IMR-90 (cell line): ENCODE results near the gene GTF2F2. TPM values are rescaled to one million over a fixed set of nuclear protein-coding genes. Genes with fewer than 3 reads are reported as not detected.

Experiments
- ATAC-seq: fragments of 200-7000 bp; cut with Tn5 transposase; 2 replicates; pipeline ENCODE4 v1.9.1; 2020; ENCODE audit warnings: low read depth, mild to moderate bottlenecking, moderate library complexity
- BruUV-seq: library from RNA; stranded (reverse); fragments of 400-500 nt; replicated peaks from 2 replicates; lab custom pipeline; 2021; lab: Mats Ljungman, UMichigan
- CTCF ChIA-PET: fragments of 300-600 bp; formaldehyde crosslinking; extraction: SDS; loops from one replicate; lab custom pipeline; 2021; ENCODE audit warnings: antibody characterized with exemption; lab: Yijun Ruan, JAX
- POLR2A ChIA-PET: fragments of 300-600 bp; sonication (Branson Sonifier 250); formaldehyde crosslinking; loops from one replicate; lab custom pipeline; 2022; ENCODE audit warnings: antibody characterized with exemption; ENCODE audit not compliant: unreplicated experiment; lab: Charles Lee
- DNase-seq: peaks from one replicate; pipeline ENCODE4 v3.0.0; 2013
- H2AFZ ChIP-seq: replicated peaks from 2 replicates; pipeline ENCODE3; 2013; ENCODE audit warnings: low read length, mild to moderate bottlenecking; ENCODE audit not compliant: poor library complexity
- H2AK5ac ChIP-seq: 2 replicates; pipeline ENCODE4 v1.6.1; 2013; ENCODE audit warnings: low read depth, low read length, inconsistent platforms
- H2AK9ac ChIP-seq: replicated peaks from 2 replicates; pipeline ENCODE3; 2013; ENCODE audit warnings: mild to moderate bottlenecking, low read depth, low read length, moderate library complexity; ENCODE audit not compliant: poor library complexity
- H2BK120ac ChIP-seq: 2 replicates; pipeline ENCODE4 v1.6.1; 2013; ENCODE audit warnings: low read depth, low read length, inconsistent platforms
- H2BK15ac ChIP-seq: 3 replicates; pipeline ENCODE4 v1.6.1; 2013; ENCODE audit warnings: low read depth, low read length, inconsistent platforms
- H2BK20ac ChIP-seq: 2 replicates; pipeline ENCODE4 v1.6.1; 2013; ENCODE audit warnings: low read depth, mild to moderate bottlenecking, inconsistent platforms, low read length, moderate library complexity
- H2BK5ac ChIP-seq: 2 replicates; pipeline ENCODE4 v1.6.1; 2013; ENCODE audit warnings: mild to moderate bottlenecking, low read depth, low read length, inconsistent platforms; ENCODE audit not compliant: poor library complexity, severe bottlenecking
- H3K14ac ChIP-seq: replicated peaks from 2 replicates; pipeline ENCODE4 v1.6.1; 2013; ENCODE audit warnings: low read depth, low read length, inconsistent platforms
- H3K18ac ChIP-seq: 2 replicates; pipeline ENCODE4 v1.6.1; 2013; ENCODE audit warnings: low read depth, low read length, control low read depth
- H3K23ac ChIP-seq: 2 replicates; pipeline ENCODE4 v1.6.1; 2013; ENCODE audit warnings: low read depth, low read length, inconsistent platforms
- H3K27ac ChIP-seq: 2 replicates; pipeline ENCODE4 v1.5.1; 2013; ENCODE audit warnings: mild to moderate bottlenecking, control low read depth, low read length; ENCODE audit not compliant: insufficient read depth
- H3K27me3 ChIP-seq: 2 replicates; pipeline ENCODE4 v1.6.1; 2013; ENCODE audit warnings: low read length; ENCODE audit not compliant: control insufficient read depth, insufficient read depth
- H3K36me3 ChIP-seq: 2 replicates; pipeline ENCODE4 v1.6.1; 2013; ENCODE audit warnings: low read length, mixed read lengths; ENCODE audit not compliant: control insufficient read depth, insufficient read depth
- H3K4ac ChIP-seq: 2 replicates; pipeline ENCODE4 v1.6.1; 2013; ENCODE audit warnings: low read depth, low read length, inconsistent platforms
- H3K4me1 ChIP-seq: 2 replicates; pipeline ENCODE4 v1.6.1; 2013; ENCODE audit warnings: low read length, mixed read lengths; ENCODE audit not compliant: control insufficient read depth, insufficient read depth
- H3K4me2 ChIP-seq: 2 replicates; pipeline ENCODE4 v1.6.1; 2013; ENCODE audit warnings: low read depth, mild to moderate bottlenecking, control low read depth, low read length, moderate library complexity
- H3K4me3 ChIP-seq: 2 replicates; pipeline ENCODE4 v1.5.1; 2013; ENCODE audit warnings: low read depth, mild to moderate bottlenecking, control low read depth, low read length, moderate library complexity; ENCODE audit not compliant: insufficient read depth
- H3K56ac ChIP-seq: 2 replicates; pipeline ENCODE4 v1.6.1; 2013; ENCODE audit warnings: low read length, inconsistent platforms; ENCODE audit not compliant: insufficient read depth; ENCODE audit errors: extremely low read depth
- H3K79me1 ChIP-seq, 2 experiments: 2 replicates each; pipeline ENCODE4 v1.6.1; 2013; ENCODE audit warnings: low read length in 2 of 2, inconsistent platforms in 1 of 2, low read depth in 1 of 2
- H3K9ac ChIP-seq: 2 replicates; pipeline ENCODE4 v1.6.1; 2013; ENCODE audit warnings: low read depth, low read length, control low read depth
- H3K9me1 ChIP-seq: 2 replicates; pipeline ENCODE4 v1.6.1; 2013; ENCODE audit warnings: low read length, inconsistent platforms; ENCODE audit not compliant: insufficient read depth
- H3K9me3 ChIP-seq: 2 replicates; pipeline ENCODE4 v1.6.1; 2013; ENCODE audit warnings: low read length; ENCODE audit not compliant: control insufficient read depth, insufficient read depth
- H4K20me1 ChIP-seq: 2 replicates; pipeline ENCODE4 v1.6.1; 2013; ENCODE audit warnings: low read length, inconsistent platforms; ENCODE audit not compliant: insufficient read depth
- H4K5ac ChIP-seq: 2 replicates; pipeline ENCODE4 v1.6.1; 2013; ENCODE audit warnings: mild to moderate bottlenecking, low read depth, low read length, control low read depth
- H4K8ac ChIP-seq, 2 experiments: 2 replicates each; pipeline ENCODE4 v1.6.1; 2013; ENCODE audit warnings: low read depth in 2 of 2, low read length in 2 of 2, control low read depth in 1 of 2, inconsistent platforms in 1 of 2
- H4K91ac ChIP-seq: 2 replicates; pipeline ENCODE4 v1.6.1; 2013; ENCODE audit warnings: low read depth, low read length, inconsistent platforms; ENCODE audit not compliant: insufficient read depth
- BHLHE40 ChIP-seq: fragments of 150-350 bp; IDR thresholded peaks from 2 replicates; pipeline ENCODE4 v1.6.1; 2016; ENCODE audit warnings: mild to moderate bottlenecking, low read depth, low read length
- CEBPB ChIP-seq: IDR thresholded peaks from 2 replicates; pipeline ENCODE4 v1.6.1; 2012; ENCODE audit warnings: low read depth, low read length, improper control_type of control experiment
- CHD1 ChIP-seq: IDR thresholded peaks from 2 replicates; pipeline ENCODE4 v1.6.1; 2012; ENCODE audit warnings: low read depth, low read length, improper control_type of control experiment
- CTCF ChIP-seq: conservative IDR thresholded peaks from 2 replicates; pipeline ENCODE4 v1.5.1; 2012; ENCODE audit warnings: mild to moderate bottlenecking, low read depth, low read length, improper control_type of control experiment
- ELK1 ChIP-seq: fragments of 150-350 bp; IDR thresholded peaks from 2 replicates; pipeline ENCODE4 v1.6.1; 2016; ENCODE audit warnings: low read depth, mild to moderate bottlenecking, low read length, moderate library complexity, borderline replicate concordance
- FOS ChIP-seq: fragments of 150-350 bp; IDR thresholded peaks from 2 replicates; pipeline ENCODE4 v1.6.1; 2016; ENCODE audit warnings: low read depth, low read length
- MAFK ChIP-seq: IDR thresholded peaks from 2 replicates; pipeline ENCODE4 v1.6.1; 2012; ENCODE audit warnings: low read depth, low read length, improper control_type of control experiment
- MXI1 ChIP-seq: IDR thresholded peaks from 2 replicates; pipeline ENCODE4 v1.6.1; 2012; ENCODE audit warnings: low read depth, mild to moderate bottlenecking, low read length, moderate library complexity, borderline replicate concordance
- NFE2L2 ChIP-seq: fragments of 150-350 bp; IDR thresholded peaks from 2 replicates; pipeline ENCODE4 v1.6.1; 2016; ENCODE audit warnings: low read depth, mild to moderate bottlenecking, low read length
- POLR2A ChIP-seq: IDR thresholded peaks from 2 replicates; pipeline ENCODE4 v1.6.1; 2012; ENCODE audit warnings: mild to moderate bottlenecking, low read depth, low read length
- RAD21 ChIP-seq: IDR thresholded peaks from 2 replicates; pipeline ENCODE4 v1.6.1; 2012; ENCODE audit warnings: low read length, improper control_type of control experiment
- RCOR1 ChIP-seq: IDR thresholded peaks from 2 replicates; pipeline ENCODE4 v1.6.1; 2012; ENCODE audit warnings: mild to moderate bottlenecking, low read length, improper control_type of control experiment; ENCODE audit not compliant: insufficient replicate concordance
- RFX5 ChIP-seq: IDR thresholded peaks from 2 replicates; pipeline ENCODE4 v1.8.0; 2012; ENCODE audit warnings: low read depth, mild to moderate bottlenecking, low read length, moderate library complexity
- SMC3 ChIP-seq: fragments of 150-350 bp; IDR thresholded peaks from 2 replicates; pipeline ENCODE4 v1.6.1; 2016; ENCODE audit warnings: low read depth, mild to moderate bottlenecking, antibody characterized with exemption, low read length, moderate library complexity
- USF2 ChIP-seq: fragments of 150-350 bp; IDR thresholded peaks from 2 replicates; pipeline ENCODE4 v1.6.1; 2017; ENCODE audit warnings: mild to moderate bottlenecking, antibody characterized with exemption, low read length, low read depth
- WGBS, 2 experiments: methylation state at CpG; one replicate each; pipeline versions ENCODE4 v1.1.5 to v1.1.7; 2013; ENCODE audit warnings: missing lambda C conversion rate in 2 of 2; ENCODE audit not compliant: insufficient read length in 1 of 2; ENCODE audit errors: extremely low coverage in 2 of 2; 5-methylcytosine and 5-hydroxymethylcytosine counted together
- dilution Hi-C: fragments of 300-500 bp; cut with HindIII; formaldehyde crosslinking; loops from one replicate; pipeline ENCODE4 v1.14.3; 2018; ENCODE audit warnings: low sequenced_read_pairs; ENCODE audit not compliant: unreplicated experiment
- in situ Hi-C: fragments of 300-500 bp; cut with MboI; formaldehyde crosslinking; loops from 3 replicates; pipeline ENCODE4 v1.14.3; 2019; ENCODE audit warnings: low sequenced_read_pairs, inconsistent platforms, mixed read lengths
- intact Hi-C: fragments of 100-400 bp; cut with micrococcal nuclease; formaldehyde crosslinking; loops from 2 replicates; pipeline ENCODE4 v1.10.0; 2022
- polyA plus RNA-seq, 3 experiments: library from polyadenylated mRNA; depleted of rRNA; stranded (reverse); fragments of >200 nt; gene quantifications; 2 replicates each; pipeline ENCODE4 v1.2.3, GENCODE V29; 2012; ENCODE audit warnings: low replicate concordance in 1 of 3
- total RNA-seq: library from RNA; depleted of rRNA; stranded (reverse); fragments of >200 nt; gene quantifications from 2 replicates; pipeline ENCODE4 v1.2.3, GENCODE V29; 2012

GTF2F2 gene
- total and polyA plus RNA-seq, 2 of the 4 experiments (the other 2 are of a cell fraction) = 16.5 to 21.0 TPM

- Histone ChIP-seq H3K4me3 (no peak overlapping the region), H3K23ac (no peak overlapping the region), H3K4me1 (peaks cover 7% of the 10 kb centered on the region), H2BK20ac (peak overlapping the region; percentile 14; the same call in 1 of the 2 replicates), H3K56ac (0 out of 2 replicates have a peak overlapping the region, but pooled peaks have one; percentile 17), H3K9ac (no peak overlapping the region), H3K36me3 (peaks cover 2% of the 10 kb centered on the region; the same call in 1 of the 2 replicates), H2AK9ac (no peak overlapping the region), H3K9me3 (no peaks in the 10 kb centered on the region), H2AFZ (no peak overlapping the region), H3K18ac (peak overlapping the region; percentile 93), H3K14ac (peak overlapping the region; percentile 79), H4K5ac (peak overlapping the region; percentile 9; the same call in 1 of the 2 replicates), H2BK5ac (peak overlapping the region; percentile 89), H2AK5ac (peak overlapping the region; percentile 20; the same call in 1 of the 2 replicates), H3K9me1 (peaks cover 11% of the 10 kb centered on the region), H2BK15ac (0 out of 3 replicates have a peak overlapping the region, but pooled peaks have one; percentile 39), H4K20me1 (no peaks in the 10 kb centered on the region), H4K91ac (no peak overlapping the region; the same call in 1 of the 2 replicates), H4K8ac (peak overlapping the region in 1 of 2 experiments; percentile 41; a peak in 1 of 4 replicates), H2BK120ac (peak overlapping the region; percentile 70; the same call in 1 of the 2 replicates), H3K27me3 (no peaks in the 10 kb centered on the region), H3K4me2 (peak overlapping the region; percentile 13; the same call in 1 of the 2 replicates), H3K4ac (peak overlapping the region; percentile 77; the same call in 1 of the 2 replicates), H3K27ac (peak overlapping the region; percentile 97; the same call in 1 of the 2 replicates), H3K79me1 (peaks cover 19 to 41% of the 10 kb centered on the region in 2 experiments; a peak in 3 of 4 replicates)
- CTCF ChIA-PET = interaction anchor here (0.5 kb wide), 1 partner anchor 174 kb away, joined by 3 read pairs; no protein-coding TSS in a partner anchor
- dilution Hi-C loops (no loop called here), in situ Hi-C loops (no loop called here), intact Hi-C loops (loop anchor here (5.0 kb wide), 1 partner anchor 73 kb away; the partner anchor contains the start of gene GTF2F2)
- BruUV-seq = no TSS peak
- ATAC-seq (peak; percentile 46), DNase-seq (no peak)
- WGBS, 2 experiments = no CpG with 5 or more reads among the region's 1 CpG
- POLR2A ChIA-PET = interaction anchor here (0.6 kb wide), 1 partner anchor 173 kb away, joined by 3 read pairs; no protein-coding TSS in a partner anchor
- TF ChIP-seq MXI1 (no peak), POLR2A (no peak), CEBPB (no peak), FOS (no peak), RFX5 (no peak), CTCF (no peak), RCOR1 (no peak), BHLHE40 (no peak), RAD21 (no peak), USF2 (no peak), ELK1 (no peak), CHD1 (no peak), MAFK (no peak), NFE2L2 (no peak), SMC3 (no peak)
Observed at GRCh38 chr13:45195421-45195820, 75.1 kb downstream of the GTF2F2 start.
